GM21390 (cell line): ENCODE measurements around the gene TMEM184B.

Source experiments
- ATAC-seq: cut with Tn5 transposase; IDR thresholded peaks from one replicate; pipeline ENCODE4 v1.9.1; 2021; ENCODE audit not compliant: unreplicated experiment

TMEM184B gene

GRCh38 chr22:38272373-38273134, at the start of gene TMEM184B:
TMEM184B (minus strand) TSS chr22:38273010; CDS start chr22:38247961, 25,049 bp downstream.
- ATAC-seq: peak; percentile 68

- ATAC-seq: no peak
Observed at GRCh38 chr22:38320605-38321402, 48.0 kb upstream of the TMEM184B start.

- no peak for ATAC-seq
Observed at GRCh38 chr22:38318792-38319773, 46.3 kb upstream of the TMEM184B start.

- ATAC-seq: no peak
Observed at GRCh38 chr22:38317995-38318715, 45.3 kb upstream of the TMEM184B start.

GRCh38 chr22:38317122-38317994, 44.5 kb upstream of the TMEM184B start, which contains the start of gene CSNK1E:
CSNK1E (minus strand) TSS chr22:38317433; CDS start chr22:38314157, 3,276 bp downstream.
- no peak for ATAC-seq

GRCh38 chr22:38316364-38317121, 43.7 kb upstream of the TMEM184B start:
- no peak for ATAC-seq

GRCh38 chr22:38315823-38316363, 43.1 kb upstream of the TMEM184B start:
- ATAC-seq: no peak

- ATAC-seq: no peak
Observed at GRCh38 chr22:38314933-38315822, 42.4 kb upstream of the TMEM184B start.

- ATAC-seq: no peak
Observed at GRCh38 chr22:38314051-38314932, 41.5 kb upstream of the TMEM184B start.

- ATAC-seq: no peak
Observed at GRCh38 chr22:38313384-38313955, 40.7 kb upstream of the TMEM184B start.

- no peak for ATAC-seq
Observed at GRCh38 chr22:38312261-38312800, 39.5 kb upstream of the TMEM184B start.

- ATAC-seq: no peak
Observed at GRCh38 chr22:38311323-38311620, 38.5 kb upstream of the TMEM184B start.

- no peak for ATAC-seq
Observed at GRCh38 chr22:38310518-38311322, 37.9 kb upstream of the TMEM184B start.

GRCh38 chr22:38309614-38310517, 37.1 kb upstream of the TMEM184B start:
- no peak for ATAC-seq
